HG02798 (cell line): Measurements from ENCODE around the gene C1orf21.
"Not testable (repeated sequence)": the region's sequence is repeated elsewhere in the genome, so short reads cannot be mapped to it uniquely, and the experiment has no call there.

Experiments
- ATAC-seq: cut with Tn5 transposase; IDR thresholded peaks from one replicate; pipeline ENCODE4 v1.9.1; 2021; ENCODE audit warnings: mild to moderate bottlenecking; ENCODE audit not compliant: unreplicated experiment, poor library complexity

C1orf21 gene

GRCh38 chr1:184582411-184582810, 195.6 kb downstream of the C1orf21 start:
- no peak for ATAC-seq

DNA sequence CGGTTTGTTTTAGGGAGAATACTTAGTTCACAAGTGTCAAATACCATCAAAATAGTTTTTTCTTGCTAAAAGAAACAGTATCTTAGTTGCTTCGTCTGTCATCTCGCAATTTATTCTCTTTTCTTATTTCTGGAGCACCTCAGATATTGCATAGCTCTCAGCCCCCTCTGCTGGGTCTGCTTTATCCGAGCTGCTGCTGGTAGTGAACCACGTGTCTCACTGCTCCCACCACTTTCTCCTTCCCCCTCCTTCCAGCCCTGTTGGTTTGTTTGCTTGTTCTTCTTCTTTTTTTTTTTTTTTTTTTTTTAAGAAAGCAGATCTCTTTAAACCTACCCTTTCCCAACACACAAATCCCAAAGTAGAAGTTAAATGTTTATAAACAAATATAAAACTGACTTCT, 197.0 kb downstream of the C1orf21 start:
- no peak for ATAC-seq

DNA sequence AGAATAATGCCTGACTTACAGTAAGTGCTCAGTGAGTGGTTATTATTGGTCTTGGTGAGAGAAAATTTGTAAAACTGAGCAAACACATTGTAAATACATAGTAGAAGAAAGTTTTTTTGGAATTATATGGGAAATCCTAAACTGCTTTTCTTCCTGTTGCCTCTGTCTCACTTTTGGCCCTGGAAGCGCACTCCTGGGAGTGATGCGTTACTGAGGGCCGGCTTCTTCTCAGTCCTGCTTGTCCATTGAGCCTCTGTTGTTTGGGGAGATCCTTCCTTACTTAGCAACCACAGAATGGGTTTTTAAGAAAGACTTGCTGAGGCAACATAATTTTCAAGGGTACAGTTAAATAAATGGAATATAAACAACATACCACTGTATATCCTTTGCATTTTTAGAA, 201.9 kb downstream of the C1orf21 start:
- no peak for ATAC-seq

DNA sequence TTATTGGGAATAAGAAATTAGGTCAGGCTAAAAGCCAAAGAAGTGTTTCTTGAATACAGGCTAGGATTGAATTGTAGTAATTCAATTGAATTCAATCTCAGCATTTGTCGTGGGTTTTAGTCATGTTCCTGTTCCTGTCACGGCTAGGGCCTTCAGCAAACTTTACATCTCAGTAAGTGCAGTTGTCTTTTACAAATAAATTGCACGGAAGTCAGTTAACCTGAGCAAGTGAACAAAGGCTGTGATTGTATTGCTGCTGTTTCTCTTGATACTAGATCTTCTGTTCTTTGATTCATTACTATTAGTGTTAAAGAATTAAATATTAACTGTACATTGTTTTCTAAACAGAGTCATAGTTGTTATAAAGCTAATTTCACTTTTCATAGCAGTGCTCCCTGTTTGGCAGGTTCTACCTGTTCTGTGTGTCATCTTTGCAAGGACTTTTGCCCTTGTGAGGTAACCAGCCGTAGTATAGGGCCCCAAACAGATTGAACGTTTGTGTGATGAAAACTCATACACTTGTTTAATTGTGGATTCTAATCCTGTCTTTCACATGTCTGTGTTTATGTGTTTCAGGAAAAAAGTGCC, 203.4 kb downstream of the C1orf21 start:
- no peak for ATAC-seq

- no peak for ATAC-seq
These were observed 206.8 kb downstream of the C1orf21 start for GRCh38 chr1:184593597-184593996.

GRCh38 chr1:184595596-184595995, 208.8 kb downstream of the C1orf21 start:
- ATAC-seq: no peak

- ATAC-seq: no peak
These were observed 210.3 kb downstream of the C1orf21 start for GRCh38 chr1:184596950-184597645.

- no peak for ATAC-seq
These were observed 211.0 kb downstream of the C1orf21 start for GRCh38 chr1:184597650-184598357.

GRCh38 chr1:184598403-184599193, 211.8 kb downstream of the C1orf21 start:
- ATAC-seq: no peak

DNA sequence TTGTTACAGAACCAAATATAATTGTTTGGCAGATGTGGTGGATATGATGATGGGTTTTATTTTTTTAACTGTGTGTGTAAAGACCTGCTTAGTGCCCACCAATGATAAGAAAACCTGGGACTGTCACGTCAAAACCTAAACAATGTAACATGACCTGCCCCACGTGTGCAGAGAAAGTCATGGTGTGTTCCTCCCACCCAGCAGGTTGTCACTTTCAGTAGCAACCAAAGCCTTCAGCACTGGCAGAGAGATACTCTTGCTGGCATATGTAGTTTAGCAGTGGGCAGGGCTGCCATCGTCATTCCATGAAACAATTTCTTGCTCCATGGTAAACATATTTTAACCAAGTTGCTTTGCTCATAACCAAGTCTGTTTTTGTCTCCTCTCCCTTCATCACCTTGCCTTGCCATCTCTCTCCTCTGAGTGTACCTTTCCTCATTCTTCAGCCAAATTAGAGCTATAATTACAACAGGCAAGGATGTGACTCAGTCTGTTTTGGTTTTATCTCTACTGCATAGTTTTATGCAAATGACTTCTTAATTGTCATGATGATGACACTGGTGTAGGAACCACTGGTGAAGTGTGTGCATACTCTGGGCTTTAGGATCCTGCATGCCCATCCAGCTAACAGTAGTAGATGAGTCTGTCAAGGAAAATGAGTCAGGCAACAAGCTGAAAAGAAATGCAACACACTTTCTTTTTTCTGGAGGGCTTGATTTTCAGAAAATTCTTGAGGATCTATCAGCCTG, 217.5 kb downstream of the C1orf21 start:
- ATAC-seq: no peak

DNA sequence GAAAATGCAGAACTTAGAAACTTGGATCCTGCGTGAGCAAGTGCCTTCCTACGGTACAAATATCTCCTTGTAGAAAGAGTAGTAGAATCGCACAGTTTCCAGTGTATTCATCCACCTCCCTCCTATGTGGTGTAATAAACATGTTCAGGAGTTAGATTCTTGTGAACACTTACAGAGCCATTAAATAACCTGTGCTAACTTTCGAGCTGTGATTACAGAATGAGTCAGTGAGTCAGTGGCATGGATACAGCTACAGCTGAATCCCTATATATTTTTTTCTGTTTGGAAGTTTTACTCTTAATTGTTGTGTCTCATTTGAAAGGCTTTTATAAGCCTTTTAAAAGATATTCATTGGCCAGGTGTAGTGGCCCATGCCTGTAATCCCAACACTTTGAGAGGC, 219.1 kb downstream of the C1orf21 start:
- ATAC-seq: no peak

GRCh38 chr1:184606786-184607185, 220.0 kb downstream of the C1orf21 start:
- ATAC-seq: no peak

- no peak for ATAC-seq
These were observed 221.8 kb downstream of the C1orf21 start for GRCh38 chr1:184608581-184608980.

DNA sequence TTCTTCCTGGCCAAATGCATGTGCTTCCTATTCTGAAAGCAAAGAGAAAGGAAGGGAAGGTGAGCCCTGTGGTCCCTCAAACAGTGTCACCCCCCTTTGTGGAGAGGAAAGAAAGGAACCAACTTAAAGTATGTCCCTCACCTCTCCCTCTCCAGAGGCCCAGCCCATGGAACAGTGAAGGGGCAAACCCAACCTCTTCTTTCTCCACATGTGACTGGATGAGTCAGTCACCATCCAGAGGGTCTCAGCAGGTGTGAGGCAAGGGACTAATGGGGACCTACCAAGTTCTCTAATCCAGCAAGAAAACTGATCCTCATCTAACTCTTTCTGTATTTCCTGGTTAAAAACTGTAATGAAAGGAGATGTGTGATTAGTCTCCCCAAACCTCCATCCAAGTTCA, 222.2 kb downstream of the C1orf21 start:
- ATAC-seq: no peak

GRCh38 chr1:184610876-184611595, 224.2 kb downstream of the C1orf21 start:
- no peak for ATAC-seq

DNA sequence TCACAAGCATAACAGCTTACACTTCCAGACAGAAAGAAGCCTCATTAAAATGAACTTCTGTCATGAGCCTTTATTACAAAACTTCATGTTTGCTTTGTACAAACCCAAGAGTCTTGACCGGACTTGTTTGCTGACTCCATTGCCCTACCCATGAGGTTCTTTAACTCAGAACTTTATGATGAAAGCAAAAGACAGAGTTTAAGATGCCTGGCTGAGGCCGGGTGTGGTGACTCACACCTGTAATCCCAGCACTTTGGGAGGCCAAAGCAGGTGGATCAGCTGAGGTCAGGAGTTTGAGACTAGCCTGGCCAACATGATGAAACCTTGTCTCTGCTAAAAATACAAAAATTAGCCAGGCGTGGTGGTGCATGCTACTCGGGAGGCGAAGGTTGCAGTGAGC, 225.4 kb downstream of the C1orf21 start:
- not testable (repeated sequence) for ATAC-seq

GRCh38 chr1:184614667-184615066, 227.8 kb downstream of the C1orf21 start:
- no peak for ATAC-seq

- ATAC-seq: no peak
These were observed 228.5 kb downstream of the C1orf21 start for GRCh38 chr1:184615301-184615700.

DNA sequence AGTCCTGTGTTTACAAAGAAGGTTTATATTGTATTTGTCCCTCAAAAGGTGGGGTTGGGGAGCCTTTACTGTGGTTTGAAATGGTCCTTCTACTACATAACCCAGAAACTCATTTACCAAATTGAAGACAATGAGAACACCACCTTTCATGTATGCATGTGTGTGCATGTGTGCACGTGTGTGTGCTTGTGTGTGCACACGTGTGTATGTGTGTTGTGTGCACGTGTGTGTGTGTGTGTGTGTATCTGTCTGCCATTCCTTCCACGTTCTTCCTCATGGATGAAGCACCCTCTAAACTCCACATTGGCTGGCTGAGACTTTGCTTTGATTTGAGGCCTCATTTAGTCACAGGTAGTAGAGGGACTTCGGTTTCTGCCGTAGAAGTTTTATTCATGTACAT, 229.7 kb downstream of the C1orf21 start:
- ATAC-seq: no peak
